Fibroblast of gingiva (primary cell): ENCODE data around the gene LSM3.
A peak's percentile ranks its signal among the peaks of the same experiment; 100 is the strongest.

Source experiments
- DNase-seq: peaks from one replicate; pipeline ENCODE4 v3.0.0-alpha.2; 2011; ENCODE audit warnings: low read depth

Gene LSM3

DNA sequence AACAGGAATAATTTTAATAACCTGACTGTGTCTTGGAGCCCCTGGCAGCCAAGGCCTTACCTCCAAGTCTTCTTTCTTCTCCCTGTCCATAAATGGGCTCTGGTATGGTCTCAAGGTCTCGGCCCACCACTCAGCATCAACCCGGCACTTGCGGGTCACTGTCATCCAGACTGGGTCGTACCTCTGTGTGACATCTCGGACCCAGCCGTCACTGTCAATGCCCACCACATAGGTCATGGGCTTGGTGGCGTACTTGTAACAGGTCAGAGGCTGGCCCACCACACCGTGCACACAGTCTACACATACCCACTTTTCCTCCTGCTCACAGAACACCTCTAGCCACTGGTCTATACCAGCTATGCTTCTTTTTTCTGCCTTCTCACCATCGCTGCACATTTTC is 20.7 kb upstream of the LSM3 start:
- no peak for DNase-seq

GRCh38 chr3:14158370-14158769 is 20.2 kb upstream of the LSM3 start:
- no peak for DNase-seq

GRCh38 chr3:14159426-14159825 is 19.2 kb upstream of the LSM3 start:
- DNase-seq = no peak

DNA sequence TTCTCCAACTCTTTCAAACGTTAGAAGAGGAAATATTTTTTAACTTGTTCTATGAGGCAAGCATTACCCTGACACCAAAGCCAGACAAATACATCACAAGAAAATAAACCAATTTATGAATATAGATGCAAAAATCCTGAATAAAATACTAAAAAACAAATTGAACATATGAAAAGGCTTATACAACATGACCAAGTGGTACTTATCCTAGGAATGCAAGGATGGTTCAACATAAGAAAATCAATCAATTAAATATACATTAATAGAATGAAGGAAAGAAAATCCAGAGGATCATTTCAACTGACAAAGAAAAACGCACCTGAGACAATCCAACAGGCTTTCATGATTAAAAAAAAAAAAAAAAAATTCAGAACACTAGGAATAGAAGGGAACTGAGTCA is 17.3 kb upstream of the LSM3 start:
- no peak for DNase-seq

GRCh38 chr3:14162178-14162577 is 16.4 kb upstream of the LSM3 start:
- DNase-seq = no peak

- peak; percentile 60 for DNase-seq
Observed at GRCh38 chr3:14166877-14167603, 11.6 kb upstream of the LSM3 start.

GRCh38 chr3:14169435-14169834 is 9.2 kb upstream of the LSM3 start:
- no peak for DNase-seq

DNA sequence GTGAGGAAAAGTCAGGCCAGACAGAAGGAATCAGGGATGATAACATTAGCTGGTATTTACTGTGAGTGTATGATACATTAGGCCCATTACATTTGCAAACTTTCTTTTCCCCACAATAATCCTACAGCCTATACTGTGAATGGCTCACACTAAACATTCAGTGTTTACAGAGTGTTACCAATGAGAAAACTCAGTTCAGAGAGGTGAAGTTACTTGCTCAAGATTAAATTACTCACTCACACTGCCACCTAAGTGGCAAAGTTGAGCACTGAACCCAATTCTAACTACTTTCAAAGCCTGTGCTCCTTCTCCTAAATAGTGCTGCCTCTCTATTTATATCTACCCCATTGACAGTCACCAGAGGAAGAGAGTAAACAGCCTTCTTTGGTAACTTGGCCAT is 8.7 kb upstream of the LSM3 start:
- DNase-seq = no peak

DNA sequence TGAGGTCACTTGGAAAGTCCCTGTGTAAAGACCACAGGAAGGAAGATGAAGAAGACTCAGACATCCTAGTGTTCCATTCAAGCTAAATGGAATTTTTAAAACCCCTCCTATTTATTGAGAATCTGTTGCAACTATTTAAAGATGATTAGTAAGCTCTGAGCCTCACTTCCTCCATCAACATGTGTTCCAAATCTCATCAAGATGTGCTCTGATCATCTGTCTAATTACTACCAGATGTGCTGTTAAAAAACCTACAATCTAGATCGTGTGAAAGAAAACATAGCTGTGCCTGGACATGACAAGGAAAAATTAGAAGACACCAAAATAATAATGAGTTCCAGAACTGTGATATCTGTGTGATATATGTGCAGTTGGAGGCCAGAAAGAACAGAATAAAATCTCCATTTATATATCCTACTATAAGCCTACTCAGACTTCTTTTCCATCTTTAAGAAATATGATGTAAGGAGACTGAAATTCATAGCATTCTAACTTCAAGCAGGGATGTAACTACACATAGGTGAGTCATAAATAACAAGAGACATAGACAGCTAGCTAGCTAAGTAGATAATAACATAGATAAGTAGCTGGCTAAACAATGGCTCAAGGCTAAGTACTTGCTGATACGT is 8.0 kb upstream of the LSM3 start:
- peak; percentile 59 for DNase-seq

DNA sequence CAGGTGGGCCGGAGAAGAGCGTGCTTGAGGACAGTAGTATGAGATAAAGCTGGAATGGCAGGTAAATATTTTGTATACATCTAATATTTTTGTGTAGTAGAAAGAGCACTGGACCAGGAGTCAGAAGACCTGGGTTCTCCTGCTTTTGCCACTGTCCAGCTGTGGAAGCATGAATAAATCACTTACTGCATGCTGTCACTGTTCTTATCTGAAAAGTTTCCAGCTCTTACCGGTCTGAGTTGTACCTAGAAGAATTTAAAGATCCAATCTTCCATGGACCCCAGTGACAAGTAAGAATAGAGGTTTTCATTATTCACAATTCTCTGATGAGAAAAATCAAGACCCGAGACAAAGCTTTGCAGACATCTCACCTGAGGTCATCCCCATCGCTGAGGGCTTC is 6.1 kb upstream of the LSM3 start:
- no peak for DNase-seq

DNA sequence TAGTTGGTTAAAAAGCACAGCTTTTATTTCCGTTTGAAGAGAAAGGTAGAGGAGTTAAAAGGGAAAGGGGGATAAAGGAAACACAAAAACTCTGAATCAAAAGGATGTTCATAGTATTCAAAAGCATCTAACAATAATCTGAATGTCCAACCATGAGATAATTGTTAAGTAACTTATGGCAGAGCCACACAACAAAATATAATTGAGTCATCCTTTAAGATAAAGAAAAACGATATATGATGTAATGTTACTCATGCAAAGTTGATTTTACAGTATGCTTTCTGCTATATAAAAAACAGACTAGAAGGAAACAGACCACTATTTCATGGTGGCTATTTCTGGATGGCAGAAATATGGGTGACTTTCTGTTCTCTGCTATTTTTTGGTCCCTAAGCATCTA is 4.1 kb upstream of the LSM3 start:
- DNase-seq = no peak

DNA sequence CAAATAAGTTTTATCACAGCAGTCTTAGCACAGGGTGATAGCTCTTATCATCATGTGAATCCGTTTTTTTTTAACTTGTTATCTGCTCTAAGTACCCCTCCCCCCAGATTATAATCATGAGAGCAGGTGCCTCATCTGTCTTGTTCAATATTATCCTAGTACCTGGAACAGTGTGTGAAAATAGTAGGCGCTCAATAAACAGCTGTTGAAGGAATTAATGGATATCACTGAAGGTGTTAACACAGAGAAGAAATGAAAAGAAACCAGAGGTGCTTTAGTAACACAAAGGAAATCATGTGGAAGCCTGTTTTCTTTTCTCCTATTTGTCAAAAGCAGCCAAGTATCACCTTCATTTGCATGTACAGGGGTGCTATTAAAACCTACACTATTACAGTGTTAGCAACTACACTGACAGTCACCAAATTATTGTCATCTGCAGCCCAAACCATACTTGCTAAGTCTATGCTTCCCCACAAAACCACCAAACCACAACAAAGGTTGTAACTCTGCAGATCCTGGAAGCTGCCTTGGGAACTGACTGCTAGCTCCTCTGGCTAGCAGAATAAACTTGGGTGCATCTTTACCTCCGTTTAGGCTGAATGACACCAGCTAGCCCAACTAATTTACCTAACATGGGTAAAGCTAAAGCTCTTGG is 3.1 kb upstream of the LSM3 start:
- DNase-seq = no peak

DNA sequence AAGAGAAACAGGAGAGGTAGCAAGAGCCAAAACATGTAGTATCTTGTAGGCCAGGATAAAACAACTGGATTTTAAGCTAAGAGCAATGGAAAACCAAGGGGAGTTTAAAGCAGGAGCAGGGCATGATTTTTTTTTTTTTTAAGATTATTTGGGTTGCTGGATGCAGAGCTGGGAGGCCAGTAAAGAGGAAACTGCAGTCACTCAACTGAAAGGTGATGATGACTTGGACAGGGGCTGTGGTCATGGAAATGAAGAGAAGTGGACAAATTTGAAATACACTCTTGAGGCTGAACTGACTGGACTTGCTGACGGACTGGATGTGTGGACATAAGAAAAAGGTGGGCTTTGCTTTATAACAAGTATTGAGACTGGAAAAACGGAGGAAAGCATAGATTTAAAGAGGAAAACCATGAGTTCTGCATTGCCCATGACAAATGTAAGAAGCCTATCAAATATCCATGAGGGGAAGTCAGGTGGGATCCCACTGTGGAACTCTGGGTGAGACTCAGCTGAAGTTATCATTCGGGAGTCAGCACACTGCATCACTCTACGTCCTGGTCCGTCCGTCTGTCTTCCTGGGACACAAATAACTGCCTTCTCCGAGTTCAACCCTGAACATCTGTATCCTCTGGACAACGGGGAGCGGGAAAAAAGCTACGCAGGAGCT is 904 bp upstream of the LSM3 start:
- no peak for DNase-seq

DNA sequence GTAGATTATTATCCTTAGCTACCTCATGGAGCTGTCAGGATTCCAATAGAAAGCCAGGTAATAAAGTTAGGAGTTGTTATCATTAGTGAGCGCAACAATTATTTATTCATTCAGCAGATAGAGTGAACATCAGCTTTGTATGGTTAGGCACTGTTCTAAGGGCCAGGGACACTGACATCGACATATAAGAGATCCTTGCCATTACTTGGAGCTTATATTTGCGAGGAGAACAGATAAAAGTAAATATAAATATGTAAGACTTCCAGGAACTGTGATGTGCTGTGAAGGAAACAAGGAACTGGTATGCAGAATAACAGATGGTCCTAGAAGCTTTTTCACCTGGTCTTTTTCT is 473 bp downstream of the LSM3 start:
- no peak for DNase-seq

DNA sequence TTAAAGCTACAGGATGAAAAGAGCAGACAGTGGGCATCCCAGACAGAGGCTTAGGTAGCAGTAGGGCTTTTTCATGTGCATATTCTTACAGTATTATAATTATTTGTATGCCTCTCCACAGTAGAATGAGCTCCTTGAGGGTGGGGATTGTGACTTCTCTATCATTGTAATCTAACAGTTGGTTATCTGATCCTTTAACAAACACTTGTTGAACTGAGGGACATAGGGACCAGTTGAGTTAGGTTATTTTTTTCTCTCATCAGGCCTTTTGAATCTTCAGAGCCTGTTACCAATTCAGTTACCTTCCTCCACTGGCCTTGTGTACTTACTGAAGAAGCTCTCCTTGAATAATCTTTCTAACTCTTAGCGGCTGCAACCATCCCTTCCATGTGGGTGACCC is 1.2 kb downstream of the LSM3 start:
- no peak for DNase-seq

DNA sequence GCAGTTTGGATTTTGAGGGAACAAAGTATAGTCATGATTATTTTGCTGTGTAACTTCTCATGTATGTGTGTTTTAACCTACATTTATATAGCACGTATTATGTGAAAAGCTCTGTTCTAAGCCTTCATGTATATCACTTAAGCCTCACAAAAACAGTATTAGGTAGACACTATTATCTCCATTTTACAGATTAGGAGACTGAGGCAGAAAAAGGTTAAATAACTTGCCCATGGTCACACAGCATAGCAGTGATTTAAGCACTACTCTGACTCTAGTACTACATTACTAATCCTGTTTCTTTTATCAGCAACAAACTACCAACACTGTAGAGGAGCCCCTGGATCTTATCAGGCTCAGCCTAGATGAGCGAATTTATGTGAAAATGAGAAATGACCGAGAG is 2.6 kb downstream of the LSM3 start:
- DNase-seq = no peak

DNA sequence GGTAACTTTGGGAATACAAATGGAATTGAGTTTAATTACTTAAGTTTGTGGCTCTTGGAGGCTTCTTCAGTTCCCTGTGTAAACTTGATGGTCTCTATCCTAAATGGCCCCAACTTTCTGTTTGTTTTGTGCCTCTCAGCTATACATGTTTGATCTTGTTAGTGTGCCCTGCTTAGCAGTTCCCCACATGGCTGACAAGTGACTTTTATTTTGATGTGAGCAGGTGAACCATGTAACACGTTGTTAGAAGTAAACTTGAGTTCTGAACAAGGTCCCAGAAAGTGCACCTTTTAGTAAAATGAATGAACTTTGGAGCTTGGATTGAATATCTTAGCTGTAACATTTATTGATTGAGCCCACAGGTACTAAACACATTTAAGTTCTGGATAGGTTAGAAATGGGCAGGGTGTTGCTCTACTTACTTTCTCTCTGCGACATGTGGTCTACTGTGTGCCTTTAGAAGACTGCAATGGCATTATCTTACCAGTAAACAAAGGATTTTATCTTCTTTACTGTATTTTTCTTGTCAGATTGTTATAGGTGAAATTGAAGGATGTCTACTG is 4.5 kb downstream of the LSM3 start:
- DNase-seq = no peak

DNA sequence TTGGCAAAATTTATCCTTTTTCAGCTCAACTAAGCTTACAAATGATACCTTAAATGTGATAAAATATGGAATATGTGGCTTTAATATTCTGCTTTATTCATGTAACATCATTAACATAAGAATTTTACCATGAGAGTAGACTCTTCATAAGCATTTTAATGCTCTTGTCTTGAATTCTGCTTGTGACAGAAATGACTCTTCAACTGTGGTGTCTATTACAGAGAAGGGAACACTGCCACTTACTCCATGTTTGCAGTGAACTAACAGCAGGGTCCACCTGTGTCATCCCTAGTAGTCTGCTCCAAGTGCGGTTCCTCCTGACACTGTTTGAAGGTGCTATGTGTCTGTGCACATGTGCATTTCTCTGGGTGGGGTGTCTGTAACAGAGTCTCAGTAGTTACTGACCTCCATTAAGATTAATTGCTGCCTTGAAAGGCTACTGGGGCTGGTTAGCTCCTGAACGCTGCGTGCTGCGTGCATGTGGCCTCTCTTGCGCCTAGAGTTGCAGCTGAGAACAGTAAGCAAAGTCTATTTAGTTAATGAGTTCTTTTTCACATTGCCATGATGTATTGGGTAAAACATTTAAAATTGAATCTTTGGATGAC is 8.3 kb downstream of the LSM3 start:
- DNase-seq = no peak

- DNase-seq = no peak
Observed at GRCh38 chr3:14188041-14188754, 9.6 kb downstream of the LSM3 start.

- no peak for DNase-seq
Observed at GRCh38 chr3:14194865-14195264, 16.2 kb downstream of the LSM3 start.

- DNase-seq = no peak
Observed at GRCh38 chr3:14199641-14200040, 21.0 kb downstream of the LSM3 start.

DNA sequence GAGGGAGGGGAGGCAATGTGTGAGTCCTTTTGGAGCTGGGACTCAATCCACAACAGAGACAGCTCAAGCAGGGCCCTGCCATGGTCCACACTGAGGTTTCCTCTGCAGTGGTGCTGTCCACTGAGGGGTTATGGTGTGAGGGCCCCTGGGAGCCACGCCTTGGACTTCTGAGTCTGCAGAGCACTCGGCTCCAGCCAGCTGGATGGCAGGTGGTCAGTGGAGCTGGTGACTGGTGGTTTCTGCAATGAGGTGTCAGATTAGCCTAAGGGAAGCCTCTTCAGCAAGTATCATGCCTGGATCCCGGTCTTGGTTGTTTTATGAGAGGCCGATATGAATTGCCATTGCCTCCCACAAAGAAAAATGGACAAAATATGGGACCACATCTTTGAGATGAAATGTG is 21.7 kb downstream of the LSM3 start:
- DNase-seq = no peak
